DMS53 treated with DMSO at 0.1 percent for 48 hours (cell line): ENCODE measurements around the gene ARID1B.

Experiments used
- DNase-seq: peaks from one replicate; lab custom pipeline; 2025; ENCODE audit not compliant: unreplicated experiment; lab: John Stamatoyannopoulos, UW

ARID1B gene

DNA sequence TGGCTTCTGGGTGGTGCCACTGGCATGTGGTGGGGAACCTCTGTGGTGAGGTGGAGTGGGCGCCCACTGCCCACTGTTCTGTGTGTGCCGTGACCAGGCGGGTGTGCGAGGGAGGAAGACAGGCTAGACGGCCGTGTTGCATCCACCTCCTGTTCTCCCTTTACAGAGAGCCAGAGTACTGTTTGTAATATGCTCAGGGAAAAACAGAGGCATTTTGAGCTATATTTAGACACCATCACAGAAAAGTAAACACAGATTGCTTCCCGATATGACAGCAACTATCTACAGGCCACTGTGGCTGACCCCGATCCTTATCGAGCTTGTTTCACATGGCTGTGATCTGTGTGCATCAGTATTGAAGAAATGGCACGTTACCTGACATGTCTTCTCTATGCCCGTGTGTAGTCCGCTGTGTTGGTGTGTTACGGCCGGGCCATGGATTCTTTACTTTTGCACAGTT, 45.6 kb downstream of the ARID1B start:
- DNase-seq, result peak; percentile 32

DNA sequence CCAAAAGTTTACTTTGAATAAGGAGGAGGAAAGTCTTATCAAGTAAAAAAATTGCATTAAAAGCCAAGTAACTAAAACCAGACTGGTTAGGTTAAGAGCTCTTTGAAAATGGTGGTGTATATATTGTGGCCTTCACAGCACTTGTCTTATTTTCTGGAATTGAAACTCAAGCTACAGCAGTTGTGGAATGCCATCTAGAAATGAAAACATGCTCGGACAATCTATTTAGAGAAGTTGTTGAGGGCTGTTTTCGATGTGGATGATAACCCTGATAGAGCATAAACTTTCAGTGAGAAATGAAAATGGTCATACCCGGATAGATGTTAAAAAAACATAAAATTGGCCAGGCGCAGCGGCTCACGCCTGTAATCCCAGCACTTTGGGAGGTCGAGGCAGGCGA, 47.0 kb downstream of the ARID1B start:
- no peak for DNase-seq

DNA sequence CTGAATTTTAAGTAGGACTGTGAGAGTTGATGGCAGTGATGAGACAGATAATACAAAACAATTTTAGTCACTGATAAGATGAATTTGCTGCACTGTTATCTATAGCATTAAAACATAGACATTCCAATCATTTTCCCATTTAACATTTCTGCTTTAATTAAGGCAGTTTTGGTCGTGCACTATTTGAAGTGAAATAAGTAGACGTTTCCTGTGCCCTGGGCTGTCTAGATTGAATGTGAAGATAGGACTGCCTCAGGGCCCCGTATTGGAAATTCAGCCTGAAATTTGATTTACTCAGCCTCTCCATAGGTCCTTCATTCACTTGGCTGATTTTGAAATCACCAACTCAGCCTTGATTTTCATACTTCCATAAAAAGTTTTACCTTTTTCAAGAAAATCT, 48.3 kb downstream of the ARID1B start:
- no peak for DNase-seq

DNA sequence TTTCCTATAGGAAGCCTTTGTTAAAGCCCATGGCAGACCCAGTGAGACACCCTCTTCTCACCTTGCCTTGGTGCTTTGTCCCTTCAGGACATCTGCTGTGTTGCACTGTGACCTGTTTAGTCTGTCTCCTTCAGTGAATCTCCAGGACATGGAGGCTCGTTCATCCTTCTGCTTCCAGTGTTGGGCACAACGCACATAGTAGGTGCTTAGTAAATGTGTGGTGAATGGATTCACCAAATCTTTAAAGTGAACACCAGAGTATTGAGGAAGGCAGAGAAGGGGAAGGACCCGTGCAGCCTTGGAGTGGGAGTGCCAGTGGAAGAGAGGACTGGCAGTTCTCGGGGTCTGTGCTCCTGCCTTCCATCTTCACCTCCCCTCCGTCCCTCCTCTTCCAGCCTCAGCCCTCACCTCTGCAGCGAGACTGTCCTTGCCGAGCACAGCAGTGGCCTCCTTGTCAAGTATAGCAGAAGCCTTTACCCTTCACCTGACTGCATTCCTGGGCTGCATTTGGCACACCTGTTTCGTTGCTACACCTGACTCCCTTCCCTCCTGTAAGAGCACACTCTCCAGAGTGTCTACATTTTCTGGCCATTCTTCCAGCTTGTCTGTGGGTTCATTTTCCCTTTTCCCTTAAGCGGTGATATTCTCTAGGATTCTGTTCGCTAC, 49.2 kb downstream of the ARID1B start:
- no peak for DNase-seq

DNA sequence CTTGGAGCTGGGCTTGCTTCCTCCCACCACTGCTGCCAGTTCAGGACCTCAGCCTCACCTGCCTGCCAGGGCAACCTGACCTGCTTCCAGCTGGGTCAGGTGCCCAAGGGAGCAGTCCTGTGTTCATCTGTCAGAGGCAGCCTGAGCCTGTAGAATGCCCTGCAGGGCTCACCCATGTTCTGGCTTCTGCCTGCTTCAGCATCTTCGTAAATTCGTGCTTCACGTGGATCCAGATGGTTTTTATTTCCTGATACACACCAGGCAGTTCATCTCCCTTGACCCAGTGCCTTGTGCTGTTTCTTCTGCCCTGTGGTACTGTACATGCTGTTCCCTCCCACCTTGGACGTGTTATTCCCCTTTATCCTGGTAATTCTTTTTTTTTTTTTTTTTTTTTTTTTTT, 50.2 kb downstream of the ARID1B start:
- no peak for DNase-seq

DNA sequence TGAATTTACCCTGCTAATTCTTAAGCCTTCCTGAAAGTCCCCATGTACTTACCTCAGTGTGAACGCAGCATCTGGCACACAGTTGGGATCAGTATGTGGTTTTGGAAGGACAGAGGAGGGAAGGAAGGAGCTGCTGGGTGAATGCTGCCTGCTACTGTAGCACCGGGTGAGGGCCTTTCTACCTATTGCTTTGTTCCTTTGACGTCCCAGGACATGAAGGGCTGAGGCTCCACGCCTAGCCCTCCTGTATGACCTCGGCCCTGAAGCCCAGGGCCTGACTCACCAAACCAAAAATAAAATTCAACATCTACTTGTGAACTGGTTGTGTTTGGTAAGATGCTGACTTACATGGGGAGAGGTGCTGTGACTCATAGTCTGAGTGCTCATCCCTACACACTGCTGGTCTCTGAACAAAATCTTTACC, 51.1 kb downstream of the ARID1B start:
- no peak for DNase-seq

DNA sequence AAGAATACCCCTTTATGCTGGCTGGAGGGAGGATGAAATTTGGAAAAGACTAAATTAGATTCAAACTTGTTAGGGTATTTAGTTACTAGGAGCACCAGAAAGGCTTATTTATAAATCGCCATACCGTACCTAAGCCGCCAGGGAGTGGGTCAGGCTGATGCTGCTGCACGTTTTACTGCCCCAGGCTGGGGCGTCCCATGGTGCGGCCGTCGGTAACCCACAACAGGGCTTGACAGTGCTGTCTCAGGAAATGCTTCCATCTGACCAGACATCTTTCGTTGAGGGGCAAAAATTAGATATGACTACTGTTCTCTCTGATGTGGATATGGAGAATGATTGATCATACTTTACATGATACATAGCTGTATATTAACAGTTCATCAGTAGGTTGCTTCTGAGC, 52.9 kb downstream of the ARID1B start:
- DNase-seq, result no peak

DNA sequence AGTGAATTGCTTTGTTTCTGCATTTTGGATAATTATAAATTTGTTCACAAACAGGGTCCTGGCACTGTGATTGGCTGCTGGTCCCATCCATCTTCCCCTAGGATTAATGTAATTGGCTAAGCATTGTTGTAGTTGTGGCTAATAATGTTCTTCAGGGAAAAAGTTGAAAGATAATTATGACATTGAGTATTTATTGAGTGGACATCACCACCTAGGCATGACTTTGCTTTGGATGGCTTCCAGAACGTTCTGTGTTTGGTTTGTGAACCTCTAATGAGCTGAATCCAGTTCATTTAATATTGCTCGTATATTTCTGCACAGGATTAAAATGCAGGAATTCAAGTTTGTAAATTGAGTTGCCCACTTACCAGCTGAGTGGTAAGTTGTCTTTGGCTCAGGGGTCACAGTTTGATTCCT, 55.1 kb downstream of the ARID1B start:
- peak; percentile 63 for DNase-seq

DNA sequence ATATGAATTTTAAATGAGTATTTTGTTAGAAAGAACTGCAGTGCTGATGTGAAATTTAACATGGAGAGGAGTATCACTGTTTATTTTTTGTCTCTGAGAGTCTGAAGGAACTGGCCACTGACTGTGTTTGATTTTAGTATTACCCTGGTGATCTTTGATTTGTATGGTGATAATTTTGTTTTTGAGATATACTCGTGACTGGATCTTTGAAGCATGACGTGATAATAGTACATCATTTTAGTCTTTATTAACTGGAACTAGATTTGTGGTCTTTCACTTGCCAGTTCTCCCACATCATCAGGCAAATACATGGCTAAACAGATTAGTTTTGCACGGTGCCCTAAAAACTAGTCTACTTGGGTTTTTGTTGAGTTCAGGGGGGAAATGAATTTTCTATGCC, 55.5 kb downstream of the ARID1B start:
- no peak for DNase-seq

DNA sequence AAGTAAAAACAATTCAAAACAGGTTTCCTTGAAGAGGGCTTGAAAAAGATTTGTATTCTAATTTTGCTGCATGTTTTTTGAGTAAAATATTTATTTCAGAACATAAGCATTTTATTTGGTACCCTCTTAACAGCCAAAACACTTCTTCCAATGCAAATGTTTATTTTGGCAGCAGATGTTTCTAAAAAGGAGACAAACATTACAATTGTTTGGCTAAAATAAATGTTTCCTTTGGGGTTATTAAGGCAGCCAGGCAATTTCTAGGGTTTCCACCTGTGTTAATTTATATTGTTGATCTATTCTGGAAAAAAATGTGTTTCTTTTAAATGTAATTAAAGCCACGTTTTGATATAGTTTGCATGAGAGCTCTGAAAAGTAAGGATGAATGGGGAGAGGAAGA, 56.6 kb downstream of the ARID1B start:
- no peak for DNase-seq

DNA sequence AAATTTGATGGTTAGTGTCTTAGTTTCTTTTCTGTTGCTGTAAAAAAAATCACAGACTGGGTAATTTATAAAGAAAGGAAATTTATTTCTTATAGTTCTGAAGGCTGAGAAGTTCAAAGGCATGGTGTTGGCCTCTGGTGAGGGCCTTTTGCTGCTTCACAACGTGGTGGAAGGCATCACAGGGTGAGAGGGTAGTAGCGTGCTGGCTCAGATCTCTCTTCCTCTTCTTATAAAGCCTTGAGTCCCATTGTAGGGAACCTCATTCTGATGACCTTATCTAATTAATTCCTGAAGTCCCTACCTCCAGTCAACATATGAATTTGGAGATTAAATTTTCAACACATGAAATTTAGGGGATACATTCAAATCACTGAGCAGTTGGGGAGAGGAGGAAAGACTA, 62.0 kb downstream of the ARID1B start:
- no peak for DNase-seq

DNA sequence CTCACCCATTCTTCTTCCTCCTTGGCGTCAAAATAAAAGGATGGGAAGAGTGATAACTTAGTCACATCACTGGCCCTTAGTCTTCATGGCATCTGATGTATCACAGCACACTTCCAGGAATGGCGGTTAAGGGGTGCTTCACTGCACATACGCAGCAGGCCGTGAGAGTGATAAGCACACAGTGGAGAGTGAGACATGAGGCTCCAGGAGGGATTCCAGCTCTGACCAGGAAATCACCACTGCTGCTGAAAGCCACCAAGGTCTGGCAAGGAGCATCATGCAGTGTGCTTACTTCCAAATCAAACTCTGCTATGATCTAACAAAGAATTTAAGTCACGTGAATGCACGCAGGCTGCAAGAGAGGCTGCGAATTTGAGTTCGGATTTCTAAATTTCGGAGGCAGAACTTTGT, 62.4 kb downstream of the ARID1B start:
- no peak for DNase-seq

DNA sequence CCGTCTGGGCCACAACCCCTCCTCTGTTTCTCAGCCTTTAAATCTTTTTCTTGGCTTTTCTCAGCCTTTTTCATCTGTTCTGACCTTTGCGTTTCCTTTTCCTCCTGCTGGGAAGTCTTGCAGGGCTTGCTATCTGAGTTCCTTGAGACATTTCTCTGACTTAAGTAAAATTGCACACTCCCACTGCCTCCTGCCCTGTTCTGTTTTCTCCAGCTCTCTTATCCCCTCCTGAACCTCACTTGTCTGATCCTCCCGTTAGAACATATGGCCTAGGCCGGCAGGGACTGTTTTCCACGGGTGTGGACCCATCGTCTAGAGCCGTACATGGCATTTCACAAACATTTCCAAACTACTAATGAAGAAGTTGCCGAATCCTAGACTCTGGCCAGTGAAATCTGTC, 63.0 kb downstream of the ARID1B start:
- DNase-seq, result no peak

DNA sequence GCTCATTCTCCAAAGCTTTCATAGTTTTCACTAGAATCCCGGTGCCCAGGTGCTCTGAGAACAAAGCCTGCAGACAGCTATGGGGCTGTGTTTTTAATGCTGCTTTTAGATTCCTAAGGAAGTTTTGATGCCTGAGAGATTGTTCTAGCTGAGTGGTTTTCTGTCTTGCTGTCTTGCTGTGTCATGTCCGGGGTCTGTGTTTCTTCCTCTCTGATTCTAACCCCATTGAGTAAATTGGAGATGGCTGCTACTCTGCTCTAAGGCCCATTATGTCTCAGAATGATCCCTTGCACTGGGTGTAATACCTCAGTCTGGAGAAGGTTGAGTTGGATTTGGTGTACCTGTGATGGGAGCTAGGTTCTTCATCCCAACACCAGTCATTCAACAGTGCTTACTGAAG, 63.4 kb downstream of the ARID1B start:
- DNase-seq, result no peak

DNA sequence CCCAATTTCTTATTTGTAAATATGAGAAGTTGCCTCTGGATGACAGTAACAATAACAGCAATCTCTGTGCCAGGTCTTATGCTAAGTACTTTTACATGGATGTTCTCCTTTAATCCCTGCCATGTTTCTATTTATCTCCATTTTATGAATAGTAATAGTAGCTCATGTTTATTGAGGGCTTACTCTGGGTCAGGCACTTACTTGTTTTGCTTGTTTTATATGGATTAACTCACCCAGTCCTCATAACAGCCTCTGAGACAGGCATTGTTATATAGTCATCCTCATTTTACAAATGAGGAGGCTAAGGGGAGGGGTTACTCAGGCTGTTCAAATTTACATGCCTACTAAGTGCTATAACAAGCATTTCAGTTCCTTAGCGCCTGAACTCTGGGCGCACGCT, 64.3 kb downstream of the ARID1B start:
- no peak for DNase-seq

DNA sequence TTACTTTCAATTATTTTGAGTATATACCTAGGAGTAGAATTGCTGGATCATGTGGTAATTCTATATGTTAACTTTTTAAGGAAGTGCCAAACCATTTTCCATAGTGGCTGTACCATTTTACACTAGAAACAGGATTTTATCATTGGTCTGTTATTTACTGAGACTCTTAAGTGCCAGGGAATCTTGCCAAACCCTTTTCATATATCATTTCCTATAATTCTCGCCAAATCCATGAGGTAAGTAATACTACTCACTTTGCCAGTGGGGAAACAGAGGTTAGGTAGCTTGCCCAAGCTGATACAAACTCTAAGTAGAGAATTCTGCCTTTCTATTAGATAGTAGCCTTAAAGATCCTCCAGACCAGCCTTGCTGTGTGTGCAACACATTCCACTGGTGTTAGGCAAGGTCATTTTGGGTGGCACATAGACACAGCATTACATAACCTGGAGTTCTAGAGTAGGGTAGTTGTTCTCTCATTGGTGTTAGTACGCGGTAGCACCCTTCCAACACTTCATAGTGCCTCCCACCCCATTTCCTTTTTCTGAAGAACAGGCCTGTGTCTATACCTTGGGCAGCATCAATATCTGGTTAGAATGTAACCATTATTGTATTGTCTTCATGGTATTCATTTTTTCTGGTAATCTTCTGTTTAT, 65.5 kb downstream of the ARID1B start:
- DNase-seq, result no peak

DNA sequence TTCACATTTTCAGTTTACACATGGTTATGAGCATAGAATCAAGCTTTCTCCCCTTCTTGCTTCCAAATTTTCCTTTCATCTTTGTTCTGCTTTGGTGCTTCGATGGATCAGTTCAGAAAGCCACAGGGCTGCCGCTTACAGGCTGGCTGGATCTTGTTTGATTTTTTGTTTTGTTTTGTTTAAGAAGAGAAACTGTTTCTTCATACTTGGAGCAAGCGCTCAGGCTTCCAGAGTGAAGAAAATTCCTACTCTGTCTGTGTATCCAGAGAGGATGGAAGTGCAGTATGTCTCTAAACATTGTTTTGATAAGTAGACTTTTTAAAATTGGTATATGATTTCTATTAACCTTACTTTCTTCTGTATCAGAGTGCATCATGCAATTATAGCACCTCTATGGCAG, 66.9 kb downstream of the ARID1B start:
- no peak for DNase-seq

DNA sequence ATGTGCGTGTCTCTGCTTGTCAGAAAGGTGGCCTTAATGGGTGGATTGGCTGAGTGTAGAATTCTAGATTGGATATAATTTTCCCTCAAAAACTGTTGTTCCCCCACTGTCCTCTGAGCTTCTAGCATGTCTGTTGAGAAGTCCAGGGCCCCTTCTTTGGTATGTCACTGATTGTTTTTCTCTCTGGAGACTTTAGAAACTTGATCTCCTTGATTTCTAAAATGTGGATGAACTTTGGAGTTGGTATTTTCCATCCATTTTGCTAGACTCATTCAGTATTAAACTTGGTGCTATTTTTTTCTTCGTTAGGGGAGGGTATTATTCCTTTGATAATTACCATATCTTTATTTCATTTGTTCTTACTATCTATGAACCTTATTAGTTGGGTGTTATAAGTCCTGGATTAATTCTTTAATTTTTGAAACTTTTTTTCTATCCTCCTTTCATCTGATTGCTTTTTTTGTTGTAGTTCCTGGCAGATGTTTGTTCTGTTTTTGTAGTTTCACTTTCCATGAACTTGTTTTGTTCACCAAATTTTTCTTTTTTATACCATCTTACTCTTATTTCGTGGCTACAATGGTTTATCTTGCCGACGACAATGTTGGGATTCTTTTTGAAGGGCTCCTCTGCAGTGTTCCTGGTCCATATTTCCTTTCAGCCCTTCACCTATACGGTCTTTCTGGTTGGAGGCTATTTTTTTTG, 68.4 kb downstream of the ARID1B start:
- DNase-seq, result no peak

DNA sequence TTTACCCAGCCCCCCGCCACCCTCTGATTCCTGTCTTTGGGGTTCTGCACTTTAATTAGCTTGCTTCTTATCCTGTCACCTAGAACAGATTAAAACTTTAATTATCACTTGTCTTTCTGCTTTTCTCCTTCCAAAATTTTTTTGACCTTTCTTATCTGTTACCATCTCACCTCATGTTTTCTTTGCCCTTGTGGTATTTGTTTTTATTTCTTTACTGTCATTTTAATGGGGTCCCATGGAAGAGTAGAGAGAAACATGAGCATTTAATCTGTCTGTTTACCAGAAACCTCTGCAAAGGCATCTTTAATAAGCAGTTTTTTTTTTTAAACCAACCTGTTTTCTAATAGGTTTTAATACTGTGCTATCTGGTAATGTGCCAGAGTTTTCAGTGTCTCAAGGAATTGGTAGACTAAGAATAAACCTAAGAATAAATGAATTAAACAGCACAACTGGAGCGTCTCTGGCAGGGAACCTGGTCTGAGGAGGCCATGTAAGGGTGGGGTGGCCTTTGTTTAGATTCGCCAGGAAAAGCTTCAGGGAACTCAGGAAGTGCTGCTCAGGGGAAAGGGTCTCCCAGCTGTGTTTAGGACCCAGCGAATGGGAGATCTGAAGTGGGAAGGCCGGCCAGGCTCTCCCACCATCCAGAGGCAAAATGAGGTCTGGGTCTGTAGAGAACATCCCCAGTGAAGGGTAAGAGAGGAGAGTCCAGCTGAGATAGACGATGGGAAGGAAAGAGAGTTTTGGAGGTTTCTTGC, 69.8 kb downstream of the ARID1B start:
- no peak for DNase-seq

DNA sequence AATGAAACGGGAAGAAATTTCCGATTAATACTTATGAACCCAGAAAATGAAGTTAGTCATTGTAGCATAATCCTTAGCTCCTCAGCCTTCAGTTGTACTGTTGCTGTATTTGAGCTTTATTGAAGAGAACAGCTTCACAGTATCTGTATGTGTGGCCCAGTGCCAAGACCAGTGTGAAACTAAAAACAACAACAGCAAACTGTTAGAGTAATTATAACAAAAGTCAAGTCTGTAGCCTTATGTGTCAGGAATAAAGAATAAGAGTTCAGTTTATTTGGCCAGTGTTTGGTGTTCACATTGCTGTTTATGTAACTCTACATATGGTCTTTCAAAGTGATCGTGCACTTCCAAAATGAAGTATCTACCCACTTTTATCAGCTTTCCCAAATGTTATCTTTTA, 70.9 kb downstream of the ARID1B start:
- no peak for DNase-seq

DNA sequence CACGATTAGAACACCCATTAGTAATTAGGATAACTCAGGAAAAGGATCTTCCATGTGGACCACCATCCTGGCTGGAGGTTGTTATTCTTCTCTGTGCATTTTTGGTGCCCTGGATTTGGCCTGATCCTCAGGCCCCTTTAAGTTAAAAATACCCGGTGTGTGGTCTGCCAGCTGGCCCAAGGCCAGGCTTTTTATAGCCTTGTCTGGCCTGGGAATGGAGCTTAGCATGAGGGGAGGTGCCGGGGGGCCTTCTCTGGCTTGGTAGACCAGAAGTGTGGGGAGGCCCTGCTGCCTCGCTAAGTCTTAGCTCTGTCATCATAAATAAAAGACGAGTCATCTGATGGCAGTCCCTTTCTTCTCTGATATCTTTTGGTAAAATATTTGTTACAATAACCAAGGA, 71.4 kb downstream of the ARID1B start:
- DNase-seq, result no peak

DNA sequence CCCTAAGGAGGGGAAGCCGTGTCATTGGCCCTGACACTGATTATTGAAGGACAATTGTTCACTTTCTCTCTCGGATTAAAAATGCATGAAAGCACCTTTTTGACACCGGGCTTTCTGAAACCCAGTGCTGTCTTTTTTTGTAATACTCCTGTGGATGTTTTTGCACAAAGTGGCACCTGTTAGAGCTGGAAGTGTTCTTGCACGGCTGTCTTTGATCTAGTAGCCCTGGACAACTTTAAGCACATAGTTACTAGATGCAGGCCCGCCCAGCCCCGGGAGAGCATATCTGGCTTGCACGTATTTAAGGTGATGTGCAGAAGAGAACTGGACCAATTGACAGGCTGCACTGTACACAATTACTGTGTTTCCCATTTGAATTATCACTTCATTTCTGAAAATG, 72.6 kb downstream of the ARID1B start:
- DNase-seq, result no peak
